NCI-H82 treated with DMSO at 0.1 percent for 48 hours (cell line): ENCODE data around the gene TTLL6.
"Not testable (repeated sequence)": the region's sequence is repeated elsewhere in the genome, so short reads cannot be mapped to it uniquely, and the experiment has no call there.

Experiments
- DNase-seq: peaks from one replicate; lab custom pipeline; 2025; ENCODE audit not compliant: unreplicated experiment; lab: John Stamatoyannopoulos, UW

TTLL6 gene

DNA sequence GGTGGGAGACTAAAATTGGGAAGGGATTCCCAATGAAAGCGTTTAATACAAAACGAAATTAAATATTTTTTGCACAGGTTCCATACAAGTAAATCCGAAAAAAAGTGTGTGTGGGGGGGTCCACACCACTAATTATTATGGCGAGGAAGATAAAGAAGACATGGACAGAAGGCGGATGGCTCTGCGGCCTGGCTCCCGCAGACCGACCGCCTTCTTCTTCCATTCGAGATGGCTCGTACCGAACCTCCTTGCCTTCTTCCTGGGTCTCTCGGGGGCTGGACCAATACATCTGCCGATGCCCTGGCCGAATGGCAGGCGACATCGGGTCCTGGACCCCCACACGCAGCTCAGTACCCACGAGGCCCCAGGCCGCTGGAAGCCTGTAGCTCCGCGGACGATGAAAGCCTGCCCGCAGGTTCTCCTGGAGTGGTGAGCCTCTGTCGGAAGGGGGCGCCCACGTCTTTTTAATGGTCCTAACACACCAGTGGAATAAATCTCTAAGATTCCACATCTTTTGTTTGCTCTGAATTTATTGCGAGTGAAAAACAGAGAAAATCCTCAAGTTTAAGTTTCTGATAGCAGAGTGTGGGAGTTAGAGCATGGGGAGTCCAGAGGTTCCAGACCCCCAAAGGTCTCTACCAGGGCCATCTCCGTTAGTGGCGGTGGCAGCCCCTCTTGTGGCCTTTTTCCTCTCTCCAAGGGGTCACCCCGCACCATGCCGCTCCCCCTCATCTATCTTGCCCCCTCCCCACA lies 92.6 kb downstream of the TTLL6 start:
- peak; percentile 12 for DNase-seq

DNA sequence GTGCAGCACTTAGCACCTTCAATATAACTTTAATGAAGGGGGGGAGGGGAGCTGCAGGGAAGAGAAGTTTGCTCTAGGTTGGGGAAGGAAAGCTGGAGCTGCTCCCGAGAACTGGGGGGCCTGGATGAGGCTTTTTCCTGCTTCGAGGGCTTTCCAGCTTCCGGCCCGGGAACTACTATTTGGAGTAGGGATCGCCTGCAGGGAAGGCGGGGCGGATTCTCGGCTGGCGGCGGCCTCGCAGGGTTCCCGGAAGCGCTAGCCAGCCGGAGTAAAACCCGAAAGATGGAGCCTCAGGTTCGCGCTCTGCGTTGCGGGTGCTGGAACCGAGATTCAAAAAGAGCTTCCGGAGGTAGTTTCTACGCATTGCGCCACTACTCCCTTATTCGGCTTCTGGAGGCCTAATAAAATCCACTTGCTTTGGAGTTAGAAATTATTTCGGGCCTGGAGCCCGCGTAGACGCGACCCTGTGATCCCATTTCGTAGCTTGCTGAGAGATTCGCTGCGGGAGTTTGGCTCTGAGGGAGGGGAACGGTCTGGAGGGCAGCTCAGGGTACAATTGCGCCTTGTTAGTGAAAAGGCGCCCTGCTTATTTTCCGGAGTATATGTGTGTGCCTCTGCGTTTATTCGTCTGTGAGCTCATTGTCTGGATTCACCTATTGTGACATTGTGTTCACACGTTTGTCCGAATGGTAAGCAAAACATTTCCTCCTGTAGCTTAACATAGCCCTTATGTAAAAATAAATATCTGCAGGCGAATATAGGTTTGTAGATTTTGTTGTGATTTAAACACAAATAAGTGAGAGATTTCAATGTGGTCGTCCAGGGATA lies 93.4 kb downstream of the TTLL6 start:
- DNase-seq = no peak

DNA sequence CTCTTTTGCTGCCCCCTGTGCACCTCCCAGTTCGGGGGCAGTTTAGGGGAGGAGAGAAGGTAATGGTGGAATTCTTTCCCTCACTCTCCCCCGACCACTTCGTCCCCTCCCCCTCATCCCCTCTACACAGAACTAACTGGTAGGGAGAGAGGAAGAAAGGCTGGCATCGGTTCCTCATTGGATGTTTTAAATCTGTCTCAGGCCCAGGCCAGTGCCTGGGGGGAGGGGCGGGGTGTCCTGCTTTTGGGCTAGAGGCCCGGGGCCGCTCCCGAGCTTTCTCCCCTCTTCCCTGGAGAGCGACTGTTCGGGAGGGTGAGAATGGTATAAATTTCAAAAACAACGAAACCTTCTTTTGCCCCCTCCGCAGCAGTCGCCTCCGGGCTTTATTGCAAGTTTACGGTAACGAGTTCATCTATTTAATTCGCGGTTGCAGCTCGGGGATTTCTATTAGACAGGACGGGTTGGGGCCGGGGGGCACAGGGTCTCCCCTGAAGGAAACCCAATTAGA lies 94.1 kb downstream of the TTLL6 start, which contains the start of gene PRAC2:
TSS of gene PRAC2 (plus strand) at position 271 of the 508 bp plus-strand sequence. CDS start 1,226 bp downstream, outside the sequence.
- DNase-seq = no peak

DNA sequence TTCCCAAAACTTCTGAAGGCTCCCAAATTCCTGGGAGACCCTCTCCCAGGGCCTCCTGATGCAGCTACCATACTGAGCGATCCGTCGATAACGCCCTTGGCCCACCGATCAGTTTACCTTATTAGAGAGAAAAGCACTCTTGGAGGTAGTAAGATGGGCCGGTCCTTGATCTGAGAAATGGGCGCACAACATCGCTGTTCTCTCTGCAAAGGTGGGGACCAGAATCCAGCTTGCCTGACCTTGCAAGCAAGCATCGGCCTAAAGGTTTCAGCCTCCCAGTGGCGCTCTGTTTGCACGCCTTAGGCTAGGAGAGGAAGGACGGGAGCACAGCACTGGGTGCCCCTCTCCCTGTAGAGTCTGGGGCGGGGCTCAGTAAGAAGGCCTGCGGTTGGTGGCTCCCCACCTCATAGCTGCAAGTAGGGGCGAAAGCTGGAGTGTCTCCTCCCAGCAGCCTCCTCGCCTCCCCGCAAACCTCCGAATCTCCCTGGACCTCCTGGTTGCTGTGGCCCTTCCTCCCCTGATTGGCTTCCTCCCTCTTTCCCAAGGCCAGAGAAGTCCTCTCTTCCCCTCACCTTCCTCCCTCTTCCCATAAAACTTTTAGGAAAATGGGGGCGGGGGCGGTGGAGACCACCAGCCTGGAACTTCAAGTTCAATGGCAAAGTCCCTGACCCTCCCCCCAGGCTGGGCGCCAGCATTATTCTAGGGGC lies 94.7 kb downstream of the TTLL6 start, which contains the start of gene PRAC1:
TSS of gene PRAC1 (minus strand) at position 318 of the 707 bp plus-strand sequence. CDS start at position 192, 126 bp downstream.
- no peak for DNase-seq

DNA sequence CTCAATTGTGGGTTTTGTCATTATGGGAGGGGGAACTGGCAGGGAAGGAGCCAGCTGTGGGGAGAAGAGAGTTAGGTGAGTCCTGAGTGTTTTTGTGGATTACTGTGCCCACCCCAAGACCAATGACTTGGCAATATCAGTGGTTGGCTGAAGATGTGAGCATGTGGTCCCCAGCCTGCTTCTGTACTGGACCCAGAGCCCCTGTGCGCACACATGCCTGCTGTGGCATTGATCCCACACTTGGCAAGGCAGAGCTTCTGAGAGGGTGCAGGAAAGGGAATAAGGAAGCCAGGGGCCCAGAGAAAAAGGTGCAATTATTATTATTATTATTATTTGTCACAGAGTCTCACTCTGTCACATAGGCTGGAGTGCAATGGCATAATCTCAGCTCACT lies 96.0 kb downstream of the TTLL6 start:
- DNase-seq = no peak

DNA sequence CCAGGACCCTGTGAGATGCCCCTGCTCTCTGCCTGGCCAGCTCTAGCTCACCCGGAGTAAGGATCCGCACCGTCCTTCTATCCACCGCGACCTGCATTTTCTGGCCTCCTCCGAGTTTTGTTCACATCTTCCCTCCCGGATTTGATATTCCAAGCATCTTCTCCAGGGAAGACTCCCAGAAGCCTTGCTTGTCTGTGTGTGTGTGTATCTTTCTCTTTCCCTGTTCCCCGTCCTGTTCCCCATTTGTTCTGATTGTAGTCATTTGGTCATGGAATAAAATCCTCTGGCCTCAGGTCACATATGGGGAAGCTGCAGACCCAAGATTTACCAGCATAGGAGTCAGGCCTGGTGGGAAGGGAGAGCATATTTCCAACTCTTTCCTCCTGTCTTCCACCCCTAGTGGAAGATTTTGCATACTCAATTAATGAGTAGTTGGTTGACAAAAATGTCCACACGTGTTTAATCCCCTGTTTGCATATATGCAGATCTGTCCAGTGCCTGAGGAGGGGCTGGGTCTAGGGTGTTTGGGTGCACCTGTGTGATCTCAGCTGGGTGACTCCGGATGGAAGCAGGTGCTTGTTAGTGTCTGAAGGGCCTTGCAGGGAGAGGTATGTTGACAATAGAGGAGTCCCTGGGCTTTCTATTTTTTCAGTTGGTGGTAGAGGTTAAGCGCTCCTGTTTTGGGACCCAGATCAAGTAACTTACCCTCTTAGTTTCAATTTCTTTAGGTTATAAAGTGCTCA lies 96.6 kb downstream of the TTLL6 start:
- no peak for DNase-seq

DNA sequence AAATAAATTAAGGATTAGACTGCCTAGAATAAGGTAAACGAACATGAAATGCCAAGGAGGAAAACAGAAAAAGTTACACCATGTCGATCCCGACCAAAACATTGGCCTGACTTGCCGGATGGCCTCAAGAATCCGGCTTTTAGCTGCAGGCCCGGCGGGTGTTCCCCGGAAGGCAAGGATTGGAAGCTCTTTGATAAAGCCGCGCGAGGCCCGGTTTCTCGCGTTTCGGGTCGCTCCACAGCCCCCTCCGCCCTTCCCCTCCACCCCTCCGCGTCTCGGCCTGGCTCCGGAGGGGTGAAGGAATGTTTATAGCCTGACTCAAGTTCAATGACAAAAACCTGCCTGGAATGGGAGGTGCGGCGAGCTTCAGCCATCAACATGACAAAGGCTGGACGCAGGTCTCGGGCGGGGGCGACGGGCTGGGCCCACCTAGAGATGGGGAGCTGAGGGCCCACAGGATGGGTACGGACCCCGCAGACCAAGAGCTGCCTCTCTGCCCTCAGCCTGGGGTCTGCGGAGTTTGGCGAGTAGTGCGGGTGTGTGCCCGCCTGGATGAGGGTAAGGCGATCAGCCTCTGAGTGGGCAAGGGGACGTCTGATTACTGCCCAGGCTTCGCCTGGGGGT lies 97.3 kb downstream of the TTLL6 start:
- no peak for DNase-seq

- DNase-seq = no peak
These were observed 98.0 kb downstream of the TTLL6 start for GRCh38 chr17:48718761-48719641.

DNA sequence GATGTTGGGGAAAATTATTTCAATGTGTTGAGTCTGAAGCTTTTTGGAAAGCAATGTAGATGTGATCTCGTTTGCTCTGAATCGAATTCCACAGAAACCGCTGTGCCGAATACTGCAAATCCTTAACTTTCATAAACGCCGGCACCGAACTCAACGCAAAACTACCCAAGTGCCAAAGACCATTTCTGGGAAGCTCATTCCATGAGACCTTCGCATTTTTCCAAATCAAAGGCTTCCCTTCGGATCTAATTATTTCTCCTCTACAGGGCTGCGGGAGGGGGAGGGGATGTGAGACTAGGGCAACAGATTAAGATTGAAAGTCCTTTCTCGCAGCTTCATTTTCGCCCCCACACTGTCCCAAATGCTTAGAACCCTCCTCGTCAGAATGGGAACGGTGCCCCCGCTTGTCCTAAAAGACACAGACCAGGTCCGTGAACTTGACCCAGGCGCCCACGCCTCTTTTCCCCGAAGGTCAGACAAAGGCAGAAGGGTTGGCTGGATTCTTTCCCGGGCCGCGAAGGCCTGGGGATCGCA lies 98.7 kb downstream of the TTLL6 start:
- DNase-seq = peak; percentile 16

DNA sequence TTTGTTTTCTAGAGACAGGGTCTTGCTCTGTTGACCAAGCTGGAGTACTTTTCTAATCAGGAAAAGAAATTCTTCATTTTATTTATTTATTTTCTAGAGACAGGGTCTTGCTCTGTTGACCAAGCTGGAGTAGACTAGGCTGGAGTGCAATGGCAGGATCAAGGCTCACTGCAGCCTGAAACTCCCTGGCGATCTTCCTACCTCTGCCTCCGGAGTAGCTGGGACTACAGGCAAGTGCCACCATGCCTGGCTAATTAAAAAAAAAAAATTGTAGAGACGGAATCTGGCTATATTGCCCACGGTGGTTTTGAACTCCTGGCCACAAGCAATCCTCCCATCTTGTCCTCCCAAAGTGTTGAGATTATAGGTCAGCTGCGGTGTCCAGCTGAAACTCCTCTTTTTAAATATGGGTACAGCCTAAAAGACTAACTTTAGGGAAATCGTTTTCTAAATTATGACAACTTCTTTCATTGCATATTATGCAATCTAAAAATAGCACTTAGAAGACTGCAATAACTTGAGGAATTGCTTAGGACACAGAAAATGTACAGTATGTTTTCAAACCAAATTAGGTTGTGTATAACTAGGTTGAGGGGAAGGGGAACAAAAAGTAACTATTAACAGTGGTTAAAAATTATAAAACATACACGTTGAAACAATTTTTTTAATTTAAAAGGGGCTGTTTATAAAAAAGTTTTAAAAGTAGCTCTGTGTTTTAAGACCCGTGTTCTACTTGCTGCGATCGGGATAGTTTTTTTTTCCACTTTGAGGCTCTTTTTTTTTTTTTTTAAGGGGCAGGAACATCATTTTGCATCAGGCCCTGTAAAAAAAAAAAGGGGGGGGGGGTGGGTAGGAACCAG lies 99.4 kb downstream of the TTLL6 start:
- no peak for DNase-seq

GRCh38 chr17:48716549-48716948 lies 100.5 kb downstream of the TTLL6 start:
- not testable (repeated sequence) for DNase-seq

GRCh38 chr17:48715496-48716399 lies 101.3 kb downstream of the TTLL6 start:
- DNase-seq = peak; percentile 29
